SK-N-MC (cell line): ENCODE measurements around the gene SCYL1.

Experiments
- EZH2 ChIP-seq: fragments of 200-600 bp; sonication (generic); IDR thresholded peaks from one replicate; pipeline ENCODE4 v1.6.1; 2017; ENCODE audit warnings: antibody characterized with exemption
- FOXP2 ChIP-seq: optimal IDR thresholded peaks from 2 replicates; pipeline ENCODE3; 2011; ENCODE audit warnings: mild to moderate bottlenecking, moderate library complexity; ENCODE audit not compliant: insufficient read depth; ENCODE audit errors: extremely low read length, control extremely low read depth
- POLR2AphosphoS5 ChIP-seq: IDR thresholded peaks from 2 replicates; pipeline ENCODE4 v1.6.1; 2012; ENCODE audit warnings: mild to moderate bottlenecking, low read depth, low read length, borderline replicate concordance

DNA sequence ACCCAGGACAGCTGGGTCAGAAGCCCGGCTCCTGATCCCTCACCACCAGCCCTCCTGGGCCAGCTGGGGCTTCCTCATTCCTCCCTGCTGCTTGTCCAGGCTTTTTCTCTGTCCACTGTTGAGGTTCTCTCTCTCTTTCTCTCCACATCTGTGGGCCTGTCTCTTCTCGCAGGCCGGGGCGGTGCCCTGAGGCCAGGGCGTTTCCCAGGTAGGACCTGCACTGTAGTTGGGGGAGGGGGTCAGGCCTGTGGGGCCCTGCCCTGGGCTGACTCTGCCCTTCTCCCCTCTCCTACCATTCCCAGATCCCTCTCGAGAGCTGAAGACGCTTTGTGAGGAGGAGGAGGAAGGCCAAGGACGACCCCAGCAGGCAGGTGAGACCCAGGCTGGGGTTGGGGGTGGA, 55.9 kb downstream of the SCYL1 start:
- no peak for TF ChIP-seq POLR2AphosphoS5
- TF ChIP-seq EZH2: no peak
- no peak for TF ChIP-seq FOXP2
